ENCODE results near the gene CDK2AP2.
"Not testable (repeated sequence)": the region's sequence is repeated elsewhere in the genome, so short reads cannot be mapped to it uniquely, and the experiment has no call there.

The CDK2AP2 gene

DNA sequence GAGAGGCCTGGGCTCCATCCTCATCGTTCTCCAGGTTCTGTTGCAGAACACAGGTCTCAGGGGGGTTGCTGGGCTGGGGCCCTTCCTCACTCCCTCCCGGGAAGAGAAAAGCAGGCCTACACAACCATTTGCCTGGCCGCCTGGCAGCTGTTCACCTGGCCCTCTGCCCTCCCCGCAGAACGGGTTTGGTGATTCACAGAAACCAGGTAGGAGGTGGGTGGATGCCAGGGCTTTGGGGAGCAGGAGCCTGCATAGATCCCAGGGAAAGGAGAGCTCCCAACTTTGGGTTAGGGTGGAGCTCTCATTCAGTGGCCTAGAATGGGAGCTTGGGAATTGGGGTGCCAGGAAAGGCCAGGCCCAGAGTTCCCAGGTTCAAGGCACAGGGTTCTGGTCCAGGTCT lies 39.9 kb downstream of the CDK2AP2 start:
- DNase-seq (ENCODE audit: low read depth in 1 of 2, low spot score in 1 of 2) = no peak

DNA sequence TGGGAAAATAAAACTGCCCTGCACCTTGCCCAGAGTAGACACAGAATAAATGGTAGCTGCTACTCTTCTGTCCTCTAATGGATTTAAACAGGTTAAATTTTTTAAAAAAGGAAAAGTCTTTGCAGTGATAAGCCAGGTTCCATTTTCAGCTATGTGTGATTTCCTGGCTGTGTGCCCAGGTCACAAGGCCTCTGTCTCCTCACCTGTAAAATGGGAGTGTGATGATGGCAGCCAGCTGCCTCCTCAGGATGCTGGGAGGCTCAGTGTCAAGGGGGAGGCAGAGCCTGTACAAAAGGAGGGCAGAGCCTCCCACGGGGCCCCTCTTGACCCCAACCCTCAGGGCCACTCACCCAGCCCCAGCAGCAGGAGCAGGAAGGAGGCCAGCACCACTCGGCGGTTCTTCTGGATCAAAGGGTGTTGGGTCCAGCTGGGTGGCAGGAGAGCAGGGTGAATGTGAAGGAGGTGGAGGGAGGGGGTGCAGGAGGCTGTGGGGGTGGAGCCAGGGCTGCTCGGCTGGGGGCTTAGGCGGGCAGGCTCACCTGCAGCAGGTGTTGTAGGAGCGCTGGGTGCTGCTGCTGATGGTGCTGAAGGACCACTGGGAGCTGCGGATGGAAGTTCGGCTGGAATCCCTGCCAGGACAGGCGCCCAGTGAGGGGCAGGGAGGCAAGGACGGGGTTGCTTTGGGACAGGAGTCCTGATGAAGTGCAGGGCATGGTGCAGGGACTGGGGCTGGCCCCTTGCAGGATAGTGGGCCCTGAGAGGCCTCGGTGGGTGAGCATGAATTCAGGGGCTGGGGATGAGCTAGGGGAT lies 40.8 kb downstream of the CDK2AP2 start:
- DNase-seq (ENCODE audit: low read depth in 1 of 2, low spot score in 1 of 2) = no peak

DNA sequence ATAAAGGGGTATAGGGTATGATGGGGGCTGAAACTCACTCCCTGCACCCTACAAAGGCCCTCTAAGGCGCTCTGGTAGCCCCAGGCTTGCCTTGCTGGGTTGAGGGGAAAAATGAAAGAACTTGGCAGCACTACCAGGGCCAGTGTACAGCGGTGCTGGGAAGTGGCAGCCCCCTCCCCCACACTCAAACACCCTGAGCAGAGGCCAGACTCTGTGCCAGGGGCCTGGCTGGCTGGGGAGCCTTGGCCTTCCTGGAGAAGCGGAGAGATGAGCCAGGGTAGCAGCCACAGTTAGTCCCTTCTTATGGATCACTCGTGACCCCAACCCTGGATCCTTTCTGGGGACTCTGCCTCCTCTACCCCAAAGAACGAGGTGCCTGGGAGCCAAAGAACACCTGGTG lies 41.6 kb downstream of the CDK2AP2 start:
- DNase-seq (ENCODE audit: low read depth in 1 of 2, low spot score in 1 of 2) = no peak

DNA sequence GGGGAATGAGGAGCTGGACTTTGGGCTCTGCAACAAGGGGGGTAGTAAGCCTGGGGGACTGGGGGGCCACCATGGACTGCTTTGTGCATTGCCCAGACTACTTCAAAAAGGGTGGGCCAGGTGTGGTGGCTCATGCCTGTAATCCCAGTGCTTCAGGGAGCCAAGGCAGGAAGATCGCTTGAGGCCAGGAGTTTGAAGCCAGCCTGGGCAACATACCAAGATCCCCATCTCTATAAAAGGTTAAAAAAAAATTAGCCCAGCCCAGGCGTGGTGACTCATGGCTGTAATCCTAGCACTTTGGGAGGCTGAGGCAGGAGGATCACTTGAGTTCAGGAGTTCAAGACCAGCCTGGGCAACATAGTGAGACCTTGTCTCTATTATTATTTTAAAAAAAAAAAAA lies 42.4 kb downstream of the CDK2AP2 start:
- DNase-seq (ENCODE audit: low read depth in 1 of 2, low spot score in 1 of 2) = not testable (repeated sequence)

DNA sequence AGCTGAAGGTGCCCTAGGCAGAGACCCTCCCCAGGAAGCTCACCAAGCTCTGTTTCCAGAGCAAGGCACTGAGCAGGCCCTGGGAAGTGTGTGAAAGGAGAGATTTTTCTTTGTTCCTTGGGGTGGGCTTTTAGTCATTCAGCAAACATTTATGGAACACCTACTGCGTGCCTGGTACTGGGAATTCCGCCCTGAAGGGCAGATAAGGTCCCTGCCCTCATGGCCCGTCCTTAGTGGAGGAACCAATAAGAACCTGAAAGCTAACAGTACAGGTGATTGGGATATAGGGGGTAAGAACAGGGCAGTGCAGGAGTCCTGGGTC lies 42.8 kb downstream of the CDK2AP2 start:
- no peak for DNase-seq (ENCODE audit: low read depth in 1 of 2, low spot score in 1 of 2)

DNA sequence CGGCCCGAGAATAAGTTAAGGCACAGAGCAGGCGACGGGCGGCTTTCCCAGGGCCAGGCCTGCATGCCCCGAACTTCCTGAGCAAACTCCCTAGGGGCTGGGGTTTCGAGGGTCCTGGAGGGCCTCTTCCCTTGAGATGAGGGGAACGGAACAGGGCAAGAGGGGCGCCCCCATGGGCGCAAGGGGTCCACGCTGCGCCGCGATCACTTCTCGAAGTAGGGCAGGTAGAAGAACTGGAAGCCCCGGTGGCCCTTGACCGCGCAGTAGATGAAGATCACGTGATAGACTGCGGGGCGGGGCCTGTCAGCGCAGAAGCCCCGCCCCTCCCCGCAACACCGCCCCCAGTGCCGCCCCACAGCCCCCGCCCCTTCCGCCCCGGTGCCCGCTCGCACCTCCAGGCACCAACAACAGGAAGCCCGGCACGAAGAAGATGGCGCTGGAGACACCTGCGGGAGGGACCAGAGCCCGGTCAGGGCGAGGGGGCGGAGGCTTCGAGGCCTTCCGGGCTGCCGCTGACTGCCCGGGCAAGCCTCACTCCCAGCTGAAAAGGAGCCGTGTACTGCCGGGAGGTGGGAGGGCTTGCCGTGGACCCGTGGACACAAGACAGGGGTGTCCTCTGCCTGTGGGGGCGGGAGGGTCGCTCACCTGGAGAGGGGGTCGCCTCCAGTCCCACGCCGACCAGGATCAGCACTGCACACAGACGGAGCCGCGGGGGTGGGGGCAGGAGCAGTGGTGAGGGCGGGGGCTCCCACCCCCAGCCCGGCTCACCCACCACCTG lies 43.4 kb downstream of the CDK2AP2 start:
- DNase-seq (ENCODE audit: low read depth in 1 of 2, low spot score in 1 of 2) = peak; percentile 78 to 88

DNA sequence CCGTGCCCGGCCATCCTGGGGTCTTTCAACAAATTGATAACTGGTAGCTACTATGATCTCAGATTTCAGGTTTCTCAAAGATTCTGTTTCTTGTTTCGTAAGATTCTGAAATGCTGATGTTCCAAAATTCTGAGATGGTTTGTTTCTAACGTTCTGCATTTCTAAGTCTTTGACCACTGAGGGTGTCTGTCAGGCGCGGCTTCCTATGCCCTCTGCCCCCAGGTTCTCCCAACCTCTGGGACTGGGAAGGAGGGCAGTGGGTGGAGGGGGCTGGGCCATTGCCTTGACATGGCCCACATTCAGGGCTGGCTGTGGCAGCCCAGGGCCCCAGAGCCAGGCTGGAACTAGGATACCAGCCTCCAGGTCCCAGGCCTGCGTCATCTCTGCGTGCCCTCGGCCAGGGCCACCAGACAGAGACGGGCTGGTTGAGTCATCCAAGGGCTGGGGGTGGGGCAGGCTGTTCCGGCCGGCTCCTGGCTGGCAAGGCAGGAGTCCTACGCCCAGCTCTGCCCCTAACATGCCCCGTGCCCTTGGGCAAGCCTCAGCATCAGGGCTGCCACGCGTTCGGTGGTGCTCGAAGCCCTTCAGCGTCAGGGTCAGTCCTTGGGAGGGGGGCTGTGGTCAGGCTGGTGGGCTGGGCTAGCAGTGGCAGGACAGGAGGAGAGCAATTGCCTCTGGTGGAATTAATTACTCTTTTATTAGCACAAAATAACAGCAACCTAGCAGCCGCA lies 44.1 kb downstream of the CDK2AP2 start:
- no peak for DNase-seq (ENCODE audit: low read depth in 1 of 2, low spot score in 1 of 2)

DNA sequence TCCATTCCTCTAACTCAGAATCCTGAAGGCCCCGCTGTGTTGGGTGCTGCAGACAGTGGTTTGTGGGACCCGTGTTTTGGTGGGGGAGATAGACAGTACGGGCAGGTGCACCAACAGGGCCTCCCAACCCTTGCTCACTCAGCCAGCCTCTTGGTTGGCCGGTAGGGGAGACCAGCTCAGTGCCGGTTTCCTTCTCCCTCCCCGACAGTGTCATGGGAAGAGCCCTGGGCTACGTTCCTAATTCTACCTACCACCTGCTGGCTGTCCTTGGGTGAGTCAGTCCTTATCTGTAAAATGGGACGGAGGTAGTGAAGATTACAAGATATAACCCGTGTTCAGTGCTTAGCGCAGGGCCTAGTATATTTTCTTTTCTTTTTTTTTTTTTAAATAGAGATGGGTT lies 44.8 kb downstream of the CDK2AP2 start:
- no peak for DNase-seq (ENCODE audit: low read depth in 1 of 2, low spot score in 1 of 2)

DNA sequence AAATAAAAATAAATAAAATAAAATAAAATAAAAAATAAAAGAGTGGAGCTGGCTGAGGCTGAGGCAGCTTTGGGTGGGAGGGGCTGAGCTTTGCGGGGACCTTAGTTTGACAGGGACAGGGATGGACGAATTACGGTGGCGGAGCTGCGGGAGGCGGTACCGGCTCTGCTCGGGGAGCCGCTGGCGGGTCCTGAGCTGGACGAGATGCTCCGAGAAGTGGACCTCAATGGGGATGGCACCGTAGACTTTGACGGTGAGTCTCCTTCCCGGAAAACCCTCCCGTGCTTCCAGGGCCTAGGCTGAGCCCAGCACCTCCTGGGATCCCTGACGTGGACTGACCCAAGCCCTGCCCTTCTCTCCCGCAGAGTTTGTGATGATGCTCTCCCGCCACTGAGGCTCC lies 49.7 kb downstream of the CDK2AP2 start:
- no peak for DNase-seq (ENCODE audit: low read depth in 1 of 2, low spot score in 1 of 2)

DNA sequence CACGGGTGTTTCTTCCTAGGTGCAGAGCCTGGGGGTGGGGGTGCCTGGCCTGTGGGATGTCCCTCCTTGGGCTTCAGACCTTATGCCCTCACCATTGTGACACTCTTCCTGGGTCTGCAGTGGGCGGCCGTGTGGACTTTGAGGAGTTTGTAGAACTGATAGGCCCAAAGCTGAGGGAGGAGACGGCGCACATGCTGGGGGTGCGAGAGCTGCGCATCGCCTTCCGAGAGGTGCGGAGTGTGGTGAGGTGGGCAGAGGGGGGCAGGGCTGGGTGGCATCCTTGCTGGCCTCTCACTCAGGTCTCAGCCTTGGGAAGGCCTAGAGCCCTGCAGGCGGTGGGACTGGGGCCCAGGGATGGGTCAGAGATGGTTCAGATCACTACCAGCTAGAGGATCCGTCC lies 50.5 kb downstream of the CDK2AP2 start:
- DNase-seq (ENCODE audit: low read depth in 1 of 2, low spot score in 1 of 2) = no peak
